Immature natural killer cell (primary cell): ENCODE results near the gene HOOK2. TPM values are rescaled to one million over a fixed set of nuclear protein-coding genes. Genes with fewer than 3 reads are reported as not detected.
"Not testable (repeated sequence)": the region's sequence is repeated elsewhere in the genome, so short reads cannot be mapped to it uniquely, and the experiment has no call there.

Source experiments
- DNase-seq, 3 donors: peaks; one replicate each; pipeline ENCODE4 v3.0.0; 2022; ENCODE audit warnings: mixed read lengths in 1 of 3
- H3K27ac Mint-ChIP-seq, 6 donors: one replicate each; pipeline ENCODE4 v1.8.0; 2020; ENCODE audit warnings: mixed read lengths in 6 of 6, mild to moderate bottlenecking in 5 of 6, inconsistent platforms in 4 of 6, moderate library complexity in 3 of 6
- H3K27me3 Mint-ChIP-seq, 3 donors: one replicate each; pipeline ENCODE4 v1.8.0; 2020 to 2021; ENCODE audit warnings: low read depth in 3 of 3, mild to moderate bottlenecking in 3 of 3, mixed read lengths in 3 of 3, moderate library complexity in 3 of 3, inconsistent platforms in 1 of 3
- H3K36me3 Mint-ChIP-seq, 3 donors: one replicate each; pipeline ENCODE4 v1.8.0; 2020; ENCODE audit warnings: mixed read lengths in 3 of 3, inconsistent platforms in 2 of 3, mild to moderate bottlenecking in 2 of 3
- H3K4me1 Mint-ChIP-seq, 2 donors: one replicate each; pipeline ENCODE4 v1.8.0; 2020; ENCODE audit warnings: inconsistent platforms in 2 of 2, mild to moderate bottlenecking in 2 of 2, mixed read lengths in 2 of 2, moderate library complexity in 1 of 2
- H3K4me3 Mint-ChIP-seq, 5 donors: one replicate each; pipeline ENCODE4 v1.8.0; 2020; ENCODE audit warnings: mild to moderate bottlenecking in 5 of 5, mixed read lengths in 5 of 5, inconsistent platforms in 3 of 5, moderate library complexity in 3 of 5
- H3K9me3 Mint-ChIP-seq, 6 donors: one replicate each; pipeline ENCODE4 v1.8.0; 2020; ENCODE audit warnings: mild to moderate bottlenecking in 6 of 6, mixed read lengths in 6 of 6, inconsistent platforms in 4 of 6, moderate library complexity in 3 of 6
- polyA plus RNA-seq, 3 donors: library from polyadenylated mRNA; unstranded; fragments of 300-500 nt; fragmentation: Illumina TruSeq; gene quantifications; one replicate each; pipeline ENCODE4 v1.2.3, GENCODE V29; 2021

Gene HOOK2
- polyA plus RNA-seq, 3 donors from 2014 or later: 2.1 to 2.5 TPM; not detected in 1

- no peaks in the 10 kb centered on the region for H3K9me3 Mint-ChIP-seq
- no peak for DNase-seq
- peak overlapping the region in 4 of 5 donors; percentile 75 to 87 (median 81) for H3K4me3 Mint-ChIP-seq
- H3K4me1 Mint-ChIP-seq: peaks cover 27 to 28% of the 10 kb centered on the region in 2 donors
- peaks cover 4 to 9% (median 8%) of the 10 kb centered on the region in 3 donors for H3K27me3 Mint-ChIP-seq
- H3K27ac Mint-ChIP-seq: no peak overlapping the region
- no peaks in the 10 kb centered on the region for H3K36me3 Mint-ChIP-seq
Observed at GRCh38 chr19:12799742-12800465, 24.6 kb upstream of the HOOK2 start.

GRCh38 chr19:12797607-12798006 is 22.3 kb upstream of the HOOK2 start:
- not testable (repeated sequence) for H3K36me3 Mint-ChIP-seq, DNase-seq, H3K9me3 Mint-ChIP-seq, H3K4me3 Mint-ChIP-seq, H3K27ac Mint-ChIP-seq
- H3K27me3 Mint-ChIP-seq: peaks cover 9 to 23% (median 20%) of the 10 kb centered on the region in 3 donors
- H3K4me1 Mint-ChIP-seq: peaks cover 37 to 40% of the 10 kb centered on the region in 2 donors

GRCh38 chr19:12797141-12797587 is 21.8 kb upstream of the HOOK2 start:
- Mint-ChIP-seq H3K4me1 (peaks cover 32 to 35% of the 10 kb centered on the region in 2 donors), H3K27ac (peak overlapping the region in 1 of 6 donors; percentile 34), H3K4me3 (no peak overlapping the region), H3K27me3 (peaks cover 13 to 23% (median 23%) of the 10 kb centered on the region in 3 donors), H3K36me3 (no peaks in the 10 kb centered on the region), H3K9me3 (no peaks in the 10 kb centered on the region)
- no peak for DNase-seq

- peak; percentile 74 to 80 (median 78) for DNase-seq
- Mint-ChIP-seq H3K36me3 (no peaks in the 10 kb centered on the region), H3K27ac (peak overlapping the region; percentile 14 to 92 (median 88)), H3K9me3 (no peaks in the 10 kb centered on the region), H3K4me3 (peak overlapping the region; percentile 37 to 81 (median 71)), H3K27me3 (peaks cover 20 to 30% (median 29%) of the 10 kb centered on the region in 3 donors), H3K4me1 (peaks cover 27 to 33% of the 10 kb centered on the region in 2 donors)
Observed at GRCh38 chr19:12796146-12797071, 21.1 kb upstream of the HOOK2 start.

GRCh38 chr19:12794971-12795381 is 19.6 kb upstream of the HOOK2 start:
- Mint-ChIP-seq H3K4me1 (peaks cover 29 to 36% of the 10 kb centered on the region in 2 donors), H3K9me3 (no peaks in the 10 kb centered on the region), H3K27me3 (peaks cover 33 to 44% (median 42%) of the 10 kb centered on the region in 3 donors), H3K36me3 (no peaks in the 10 kb centered on the region), H3K27ac (peak overlapping the region in 5 of 6 donors; percentile 97 to 99 (median 98)), H3K4me3 (peak overlapping the region in 3 of 5 donors; percentile 73 to 82 (median 80))
- DNase-seq: no peak

GRCh38 chr19:12794196-12794941 is 19.0 kb upstream of the HOOK2 start:
- Mint-ChIP-seq H3K27me3 (peaks cover 33 to 46% (median 42%) of the 10 kb centered on the region in 3 donors), H3K4me3 (peak overlapping the region; percentile 73 to 82 (median 80)), H3K9me3 (no peaks in the 10 kb centered on the region), H3K27ac (peak overlapping the region; percentile 92 to 99 (median 98)), H3K36me3 (no peaks in the 10 kb centered on the region), H3K4me1 (peaks cover 29 to 37% of the 10 kb centered on the region in 2 donors)
- DNase-seq: no peak

- Mint-ChIP-seq H3K4me1 (peaks cover 37 to 45% of the 10 kb centered on the region in 2 donors), H3K4me3 (peak overlapping the region; percentile 93 to 96 (median 95)), H3K27me3 (peaks cover 35 to 51% (median 42%) of the 10 kb centered on the region in 3 donors), H3K27ac (peak overlapping the region; percentile 93 to 100 (median 99)), H3K9me3 (no peaks in the 10 kb centered on the region), H3K36me3 (no peaks in the 10 kb centered on the region)
- DNase-seq: peak; percentile 97 to 99 (median 98)
Observed at GRCh38 chr19:12793290-12794195, 18.2 kb upstream of the HOOK2 start.

GRCh38 chr19:12792853-12793289 is 17.5 kb upstream of the HOOK2 start:
- Mint-ChIP-seq H3K9me3 (no peaks in the 10 kb centered on the region), H3K27me3 (peaks cover 35 to 52% (median 42%) of the 10 kb centered on the region in 3 donors), H3K27ac (peak overlapping the region; percentile 93 to 100 (median 99)), H3K4me3 (peak overlapping the region; percentile 93 to 96 (median 95)), H3K36me3 (no peaks in the 10 kb centered on the region), H3K4me1 (peaks cover 39 to 51% of the 10 kb centered on the region in 2 donors)
- no peak for DNase-seq

- Mint-ChIP-seq H3K4me1 (peaks cover 39 to 51% of the 10 kb centered on the region in 2 donors), H3K27ac (peak overlapping the region; percentile 93 to 100 (median 99)), H3K4me3 (peak overlapping the region; percentile 93 to 96 (median 95)), H3K36me3 (no peaks in the 10 kb centered on the region), H3K27me3 (peaks cover 35 to 52% (median 42%) of the 10 kb centered on the region in 3 donors), H3K9me3 (no peaks in the 10 kb centered on the region)
- DNase-seq: peak; percentile 76 to 82 (median 81)
Observed at GRCh38 chr19:12792051-12792852, 16.9 kb upstream of the HOOK2 start.

GRCh38 chr19:12791345-12792050 is 16.1 kb upstream of the HOOK2 start, which contains the start of gene JUNB:
Gene JUNB, plus strand, starts transcription at chr19:12791486. Its CDS starts 286 bp downstream, at chr19:12791772.
- peak within 1 kb of the TSS; percentile 93 to 96 (median 95) for H3K4me3 Mint-ChIP-seq
- peaks cover 35 to 51% (median 40%) of the 10 kb centered on the region in 3 donors for H3K27me3 Mint-ChIP-seq
- no peaks in the 10 kb centered on the region for H3K9me3 Mint-ChIP-seq
- H3K36me3 Mint-ChIP-seq: no peaks in the 10 kb centered on the region
- H3K27ac Mint-ChIP-seq: peak within 1 kb of the TSS; percentile 94 to 100 (median 99)
- peak; percentile 98 for DNase-seq
- peaks cover 40 to 49% of the 10 kb centered on the region in 2 donors for H3K4me1 Mint-ChIP-seq
